H1 (cell line): Measurements from ENCODE around the gene KLHL40. TPM values are rescaled to one million over a fixed set of nuclear protein-coding genes. Genes with fewer than 3 reads are reported as not detected.
A peak's percentile ranks its signal among the peaks of the same experiment; 100 is the strongest.

Source experiments
- CTCF ChIA-PET: fragments of 300-600 bp; sonication (Branson Sonifier 250); formaldehyde crosslinking; loops from one replicate; lab custom pipeline; 2021; ENCODE audit not compliant: partially characterized antibody; lab: Charles Lee
- POLR2A ChIA-PET: fragments of 300-600 bp; sonication (Branson Sonifier 250); formaldehyde crosslinking; loops from one replicate; lab custom pipeline; 2021; ENCODE audit warnings: inconsistent platforms; ENCODE audit not compliant: partially characterized antibody; lab: Charles Lee
- DNase-seq, 2 experiments: peaks; one replicate each; pipeline versions ENCODE4 v3.0.0 to v3.0.0-alpha.2; 2010 to 2022; ENCODE audit warnings: low spot score in 2 of 2, low read depth in 1 of 2, mixed read lengths in 1 of 2
- FAIRE-seq: peaks from 2 replicates; lab custom pipeline; 2011; peaks lifted over from hg19 to GRCh38; lab: Jason Lieb, UNC
- H2AFZ ChIP-seq: 2 replicates; pipeline ENCODE4 v1.8.1; 2012; ENCODE audit warnings: low read length, inconsistent platforms
- H2AK5ac ChIP-seq: 2 replicates; pipeline ENCODE4 v1.6.1; 2013; ENCODE audit warnings: low read depth, low read length
- H2BK120ac ChIP-seq: replicated peaks from 2 replicates; pipeline ENCODE3; 2013; ENCODE audit warnings: low read depth, low read length, inconsistent platforms
- H2BK12ac ChIP-seq: 2 replicates; pipeline ENCODE4 v1.6.1; 2013; ENCODE audit warnings: low read depth, low read length
- H2BK15ac ChIP-seq: 2 replicates; pipeline ENCODE4 v1.6.1; 2013; ENCODE audit warnings: low read length
- H2BK20ac ChIP-seq: 2 replicates; pipeline ENCODE4 v1.6.1; 2013; ENCODE audit warnings: low read length
- H2BK5ac ChIP-seq: 2 replicates; pipeline ENCODE4 v1.6.1; 2013; ENCODE audit warnings: low read depth, low read length
- H3K14ac ChIP-seq: 2 replicates; pipeline ENCODE4 v1.6.1; 2013; ENCODE audit warnings: inconsistent platforms; ENCODE audit not compliant: insufficient read length
- H3K18ac ChIP-seq: 2 replicates; pipeline ENCODE4 v1.6.1; 2013; ENCODE audit warnings: low read length; ENCODE audit errors: extremely low read depth
- H3K23ac ChIP-seq: 2 replicates; pipeline ENCODE4 v1.6.1; 2013; ENCODE audit warnings: inconsistent platforms; ENCODE audit not compliant: insufficient read length
- H3K23me2 ChIP-seq: 2 replicates; pipeline ENCODE4 v1.6.1; 2013; ENCODE audit warnings: low read depth, low read length
- H3K27ac ChIP-seq: 2 replicates; pipeline ENCODE4 v1.6.1; 2011; ENCODE audit warnings: low read depth, low read length, inconsistent platforms
- H3K27me3 ChIP-seq, 4 experiments: replicated peaks in 1 of 4; 1 replicate in 1 of 4; 2 replicates in 3 of 4; pipeline versions ENCODE4 v1.6.1 to v1.8.1; 2011 to 2013; ENCODE audit warnings: low read length in 3 of 4, mild to moderate bottlenecking in 3 of 4, inconsistent platforms in 2 of 4, mixed read lengths in 2 of 4, moderate library complexity in 1 of 4; ENCODE audit not compliant: control insufficient read depth in 3 of 4, insufficient read depth in 3 of 4; ENCODE audit errors: extremely low read depth in 1 of 4
- H3K36me3 ChIP-seq, 4 experiments: 2 replicates each; pipeline versions ENCODE4 v1.6.1 to v1.8.1; 2011 to 2013; ENCODE audit warnings: mild to moderate bottlenecking in 4 of 4, low read length in 3 of 4, moderate library complexity in 2 of 4, control low read depth in 1 of 4, inconsistent platforms in 1 of 4; ENCODE audit not compliant: insufficient read depth in 4 of 4, control insufficient read depth in 2 of 4
- H3K4ac ChIP-seq: replicated peaks from 2 replicates; pipeline ENCODE3; 2013; ENCODE audit warnings: low read length, low read depth, mixed read lengths, inconsistent platforms; ENCODE audit not compliant: insufficient read length
- H3K4me1 ChIP-seq, 4 experiments: replicated peaks in 1 of 4; 1 replicate in 1 of 4; 2 replicates in 3 of 4; pipeline versions ENCODE4 v1.6.1 to v1.8.1; 2011 to 2013; ENCODE audit warnings: low read length in 3 of 4, inconsistent platforms in 2 of 4, mixed read lengths in 1 of 4; ENCODE audit not compliant: insufficient read depth in 4 of 4, control insufficient read depth in 3 of 4
- H3K4me2 ChIP-seq, 2 experiments: 2 replicates each; pipeline versions ENCODE4 v1.6.1 to v1.8.1; 2011 to 2013; ENCODE audit warnings: low read depth in 2 of 2, low read length in 2 of 2, control low read depth in 1 of 2, inconsistent platforms in 1 of 2, mild to moderate bottlenecking in 1 of 2; ENCODE audit not compliant: insufficient read depth in 1 of 2
- H3K4me3 ChIP-seq, 4 experiments: fragments of 200-600, 300-600 bp in 1 of 4; sonication (generic), shearing (Covaris generic), sonication (Bioruptor Twin) in 1 of 4; 2 replicates each; pipeline versions ENCODE4 v1.5.1 to v1.8.1; 2011 to 2016; ENCODE audit warnings: low read length in 4 of 4, low read depth in 3 of 4, control low read depth in 2 of 4, inconsistent platforms in 2 of 4, mild to moderate bottlenecking in 2 of 4, mixed read lengths in 1 of 4, moderate library complexity in 1 of 4; ENCODE audit not compliant: insufficient read depth in 2 of 4; ENCODE audit errors: extremely low read depth in 1 of 4
- H3K56ac ChIP-seq: replicated peaks from 2 replicates; pipeline ENCODE3; 2013; ENCODE audit warnings: low read depth, mild to moderate bottlenecking, mixed read lengths, low read length, inconsistent platforms; ENCODE audit not compliant: insufficient read length
- H3K79me1 ChIP-seq: 2 replicates; pipeline ENCODE4 v1.6.1; 2013; ENCODE audit warnings: low read depth, low read length, control low read depth
- H3K79me2 ChIP-seq, 2 experiments: 2 replicates each; pipeline versions ENCODE4 v1.6.1 to v1.8.1; 2012 to 2013; ENCODE audit warnings: low read length in 2 of 2, mild to moderate bottlenecking in 2 of 2, inconsistent platforms in 1 of 2; ENCODE audit not compliant: insufficient read depth in 2 of 2, control insufficient read depth in 1 of 2
- H3K9ac ChIP-seq, 4 experiments: replicated peaks in 1 of 4; 1 replicate in 1 of 4; 2 replicates in 3 of 4; pipeline versions ENCODE4 v1.6.1 to v1.8.1; 2011 to 2013; ENCODE audit warnings: low read depth in 3 of 4, low read length in 3 of 4, control low read depth in 2 of 4, mild to moderate bottlenecking in 2 of 4, moderate library complexity in 2 of 4, inconsistent platforms in 1 of 4; ENCODE audit errors: extremely low read depth in 1 of 4
- H3K9me3 ChIP-seq, 2 experiments: 2 replicates each; pipeline versions ENCODE4 v1.6.1 to v1.8.1; 2012 to 2013; ENCODE audit warnings: mild to moderate bottlenecking in 2 of 2, moderate library complexity in 2 of 2, control low read depth in 1 of 2, inconsistent platforms in 1 of 2, low read depth in 1 of 2, low read length in 1 of 2, mixed read lengths in 1 of 2; ENCODE audit not compliant: insufficient read depth in 2 of 2
- H4K20me1 ChIP-seq, 2 experiments: replicated peaks in 1 of 2; 2 replicates each; pipeline versions ENCODE3 to v1.8.1; 2011 to 2013; ENCODE audit warnings: inconsistent platforms in 2 of 2, low read length in 2 of 2, mild to moderate bottlenecking in 1 of 2; ENCODE audit not compliant: insufficient read depth in 2 of 2, control insufficient read depth in 1 of 2
- H4K5ac ChIP-seq: 2 replicates; pipeline ENCODE4 v1.6.1; 2013; ENCODE audit warnings: low read length, low read depth, mixed read lengths, inconsistent platforms; ENCODE audit not compliant: insufficient read length
- H4K8ac ChIP-seq: 2 replicates; pipeline ENCODE4 v1.8.0; 2013; ENCODE audit warnings: mild to moderate bottlenecking, moderate library complexity, low read length, inconsistent platforms; ENCODE audit not compliant: insufficient read depth; ENCODE audit errors: extremely low read depth
- H4K91ac ChIP-seq: replicated peaks from 2 replicates; pipeline ENCODE3; 2013; ENCODE audit warnings: low read length, mixed read lengths, inconsistent platforms; ENCODE audit not compliant: insufficient read length
- CBX8 ChIP-seq: fragments of 300-800, 300-1000 bp; sonication (generic); IDR thresholded peaks from 2 replicates; pipeline ENCODE4 v1.7.1; 2016; ENCODE audit warnings: low read depth, low read length, borderline replicate concordance
- EP300 ChIP-seq, 2 experiments: IDR thresholded peaks; 1 replicate in 1 of 2; 2 replicates in 1 of 2; pipeline ENCODE4 v1.6.1; 2011 to 2012; ENCODE audit warnings: low read depth in 2 of 2, low read length in 2 of 2, mild to moderate bottlenecking in 2 of 2, borderline replicate concordance in 1 of 2, inconsistent platforms in 1 of 2, moderate library complexity in 1 of 2
- GTF2F1 ChIP-seq: IDR thresholded peaks from 2 replicates; pipeline ENCODE4 v1.6.1; 2012; ENCODE audit warnings: low read depth, low read length, improper control_type of control experiment, borderline replicate concordance
- MAFK ChIP-seq: IDR thresholded peaks from 2 replicates; pipeline ENCODE4 v1.6.1; 2012; ENCODE audit warnings: low read depth, mild to moderate bottlenecking, improper control_type of control experiment, low read length
- NRF1 ChIP-seq: IDR thresholded peaks from 2 replicates; pipeline ENCODE4 v1.6.1; 2011; ENCODE audit warnings: mild to moderate bottlenecking, low read depth, low read length, improper control_type of control experiment
- PHF8 ChIP-seq: fragments of 200-600 bp; sonication (generic); conservative IDR thresholded peaks from 2 replicates; pipeline ENCODE4 v1.7.1; 2012; ENCODE audit warnings: low read depth, mild to moderate bottlenecking, inconsistent platforms, low read length, moderate library complexity
- POU5F1 ChIP-seq: IDR thresholded peaks from 2 replicates; pipeline ENCODE4 v1.6.1; 2011; ENCODE audit warnings: low read depth, mild to moderate bottlenecking, low read length, moderate library complexity
- RAD21 ChIP-seq, 2 experiments: IDR thresholded peaks in 1 of 2; conservative IDR thresholded peaks in 1 of 2; 2 replicates each; pipeline ENCODE4 v1.6.1; 2011; ENCODE audit warnings: low read depth in 2 of 2, low read length in 2 of 2, improper control_type of control experiment in 1 of 2, inconsistent platforms in 1 of 2, mild to moderate bottlenecking in 1 of 2, moderate library complexity in 1 of 2
- RBBP5 ChIP-seq: IDR thresholded peaks from 2 replicates; pipeline ENCODE4 v1.7.1; 2012; ENCODE audit warnings: low read depth, mild to moderate bottlenecking, inconsistent platforms, low read length, moderate library complexity, borderline replicate concordance
- TCF12 ChIP-seq: IDR thresholded peaks from 2 replicates; pipeline ENCODE4 v1.6.1; 2011; ENCODE audit warnings: low read depth, mild to moderate bottlenecking, low read length
- ZNF274 ChIP-seq: IDR thresholded peaks from 2 replicates; pipeline ENCODE4 v1.7.0; 2012; ENCODE audit warnings: low read length, borderline replicate concordance; ENCODE audit errors: extremely low read depth
- WGBS, 2 experiments: shearing (Covaris generic) in 1 of 2; methylation state at CpG; one replicate each; pipeline versions ENCODE4 v1.1.6 to v1.1.7; 2013 to 2015; ENCODE audit warnings: low lambda C conversion rate in 2 of 2, mixed read lengths in 2 of 2, inconsistent platforms in 1 of 2, low coverage in 1 of 2, missing lambda C conversion rate in 1 of 2; ENCODE audit not compliant: insufficient replicate concordance in 2 of 2, insufficient coverage in 1 of 2, insufficient read length in 1 of 2; ENCODE audit errors: extremely low coverage in 1 of 2, missing lambda C conversion rate in 1 of 2; 5-methylcytosine and 5-hydroxymethylcytosine counted together
- polyA plus RNA-seq, 7 experiments: library from polyadenylated mRNA; depleted of rRNA in 3 of 7; stranded (reverse) in 5 of 7; unstranded in 2 of 7; fragments of >200 nt in 5 of 7; fragments of 200-250 nt in 2 of 7; gene quantifications; 1 replicate in 5 of 7; 2 replicates in 1 of 7; 4 replicates in 1 of 7; pipeline versions ENCODE4 v1.2.1 to v1.2.3, GENCODE V29; 2011 to 2013; ENCODE audit warnings: missing spikeins in 2 of 7, mixed read lengths in 2 of 7
- total RNA-seq: library from RNA; stranded (reverse); fragmentation: NEBNext Ultra II Directional; extraction: Animal tissue kit (Norgen Biotek cat#: 25700); gene quantifications from 2 replicates; pipeline ENCODE4 v1.2.1, GENCODE V29; 2021

The KLHL40 gene
- total and polyA plus RNA-seq, 2 of the 8 experiments (the other 6 are each of a cell fraction or from before 2014, with no cell fraction given) = 0.02 TPM; not detected in 1

DNA sequence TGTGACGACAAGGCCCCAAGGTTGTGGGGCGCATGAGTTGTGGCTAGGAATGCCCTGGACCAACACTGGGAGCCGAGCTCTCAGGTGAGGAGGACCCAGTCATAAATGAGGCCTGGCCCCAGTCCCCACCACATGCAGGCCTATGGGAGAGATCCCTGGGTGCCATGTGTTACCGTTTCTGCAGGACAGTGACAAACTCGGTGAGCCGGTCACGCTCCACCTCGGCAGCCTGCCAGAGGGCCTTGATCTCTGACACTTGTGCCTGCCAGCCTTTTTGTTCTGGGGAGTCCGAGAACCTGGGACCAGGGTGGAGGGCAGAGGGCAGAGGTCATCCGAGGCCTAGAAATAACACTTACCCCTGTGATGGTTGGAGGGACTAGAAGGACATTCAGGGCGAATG, 45.0 kb downstream of the KLHL40 start:
- WGBS, 2 experiments = 88% methylated on average over 11 of the region's 11 CpGs; no CpG with 5 or more reads in 1 of the 2 experiments
- H3K79me2 ChIP-seq = no peaks in the 10 kb centered on the region
- no peak overlapping the region for H3K27ac ChIP-seq
- peaks cover 0 to 26% (median 13%) of the 10 kb centered on the region in 4 experiments; a peak in 5 of 7 replicates for H3K4me1 ChIP-seq
- peak in 1 of 2 experiments; percentile 28 for DNase-seq
- no peak overlapping the region for H3K14ac ChIP-seq
- no peak overlapping the region for H3K23ac ChIP-seq
- TF ChIP-seq GTF2F1 = no peak
- TF ChIP-seq PHF8 = no peak
- TF ChIP-seq RBBP5 = no peak
- no peak for TF ChIP-seq MAFK
- no peak for TF ChIP-seq RAD21 (IDR thresholded peaks at IDR 0.05 in 1 of 2, conservative IDR thresholded peaks at IDR 0.05 in 1 of 2; ENCODE audit: low read depth in 2 of 2, low read length in 2 of 2)
- TF ChIP-seq TCF12 = no peak
- TF ChIP-seq NRF1 = no peak
- TF ChIP-seq POU5F1 = no peak
- TF ChIP-seq CBX8 = no peak
- no peak for TF ChIP-seq EP300 (IDR thresholded peaks at IDR 0.05; ENCODE audit: borderline replicate concordance in 1 of 2, low read depth in 2 of 2, low read length in 2 of 2)
- no peak for TF ChIP-seq ZNF274
- H2AK5ac ChIP-seq = no peak overlapping the region
- POLR2A ChIA-PET = no interaction called here
- H2BK120ac ChIP-seq = no peak overlapping the region
- no peak overlapping the region for H3K56ac ChIP-seq
- H3K9me3 ChIP-seq = no peaks in the 10 kb centered on the region
- no peak overlapping the region for H3K4me2 ChIP-seq
- H4K91ac ChIP-seq = no peak overlapping the region
- H2AFZ ChIP-seq = no peak overlapping the region
- H3K4ac ChIP-seq = no peak overlapping the region
- no peaks in the 10 kb centered on the region for H3K79me1 ChIP-seq
- H3K27me3 ChIP-seq = no peaks in the 10 kb centered on the region
- CTCF ChIA-PET = interaction anchor here (1.2 to 4.0 kb wide), 4 partner anchors 9 to 20 kb away, joined by 3 to 18 read pairs (median 7); no protein-coding TSS in a partner anchor
- no peak overlapping the region for H3K18ac ChIP-seq
- H3K23me2 ChIP-seq = no peaks in the 10 kb centered on the region
- no peak overlapping the region for H3K9ac ChIP-seq
- no peak overlapping the region for H3K4me3 ChIP-seq
- H3K36me3 ChIP-seq = no peaks in the 10 kb centered on the region
- no peak overlapping the region; the same call in 1 of the 2 replicates for H2BK12ac ChIP-seq
- no peak for FAIRE-seq
- no peaks in the 10 kb centered on the region for H4K20me1 ChIP-seq
- H4K5ac ChIP-seq = no peak overlapping the region
- no peak overlapping the region; the same call in 1 of the 2 replicates for H4K8ac ChIP-seq
- no peak overlapping the region for H2BK5ac ChIP-seq
- no peak overlapping the region for H2BK15ac ChIP-seq
- H2BK20ac ChIP-seq = no peak overlapping the region
